ENCODE data around the gene RARG. TPM values are rescaled to one million over a fixed set of nuclear protein-coding genes. Genes with fewer than 3 reads are reported as not detected.

RARG gene
- total and polyA plus RNA-seq, 2 of the 8 experiments (the other 6 are each of a cell fraction or from before 2014, with no cell fraction given), result 68.6 to 68.9 TPM

DNA sequence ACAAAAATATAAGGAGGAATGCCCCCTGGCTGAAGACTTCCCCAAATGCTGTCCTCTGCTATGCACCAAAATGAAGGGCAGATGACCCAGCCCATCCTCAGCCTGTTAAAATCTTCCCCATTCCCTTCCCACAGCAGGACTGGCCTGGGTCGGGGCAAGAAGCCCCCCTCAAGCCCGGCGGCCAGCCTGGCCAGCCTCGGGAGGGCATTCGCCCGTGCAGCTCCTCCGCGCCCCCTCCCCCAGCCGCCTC, 413 bp downstream of the RARG start:
- Histone ChIP-seq H3K79me1 (ENCODE audit: low read depth, low read length) (no peaks in the 10 kb centered on the region), H3K9me3 (ENCODE audit: insufficient read depth in 2 of 2, low read depth in 1 of 2, low read length in 1 of 2) (no peaks in the 10 kb centered on the region), H2BK20ac (ENCODE audit: low read length) (no peak overlapping the region), H3K4me1 (replicated peaks in 1 of 4; ENCODE audit: control insufficient read depth in 3 of 4, insufficient read depth in 4 of 4, low read length in 3 of 4) (peaks cover 34 to 66% (median 45%) of the 10 kb centered on the region in 4 experiments), H2AFZ (ENCODE audit: low read length) (no peak overlapping the region), H3K23ac (ENCODE audit: insufficient read length) (no peak overlapping the region), H2BK12ac (ENCODE audit: low read depth, low read length) (no peak overlapping the region), H3K14ac (ENCODE audit: insufficient read length) (no peak overlapping the region), H3K79me2 (ENCODE audit: control insufficient read depth in 1 of 2, insufficient read depth in 2 of 2, low read length in 2 of 2) (peaks cover 0 to 13% of the 10 kb centered on the region in 2 experiments; a peak in 1 of 4 replicates), H3K18ac (ENCODE audit: extremely low read depth, low read length) (peak overlapping the region; percentile 97; the same call in 1 of the 2 replicates), H3K27me3 (replicated peaks in 1 of 4; ENCODE audit: control insufficient read depth in 3 of 4, extremely low read depth in 1 of 4, insufficient read depth in 3 of 4, low read length in 3 of 4) (no peaks in the 10 kb centered on the region), H3K4me3 (ENCODE audit: extremely low read depth in 1 of 4, insufficient read depth in 2 of 4, low read depth in 3 of 4, low read length in 4 of 4) (peak overlapping the region; percentile 72 to 79 (median 76)), H4K8ac (ENCODE audit: extremely low read depth, insufficient read depth, low read length) (no peak overlapping the region), H3K4me2 (ENCODE audit: insufficient read depth in 1 of 2, low read depth in 2 of 2, low read length in 2 of 2) (peak overlapping the region; percentile 92 to 96), H2BK5ac (ENCODE audit: low read depth, low read length) (0 out of 2 replicates have a peak overlapping the region, but pooled peaks have one; percentile 41), H2BK120ac (replicated peaks; ENCODE audit: low read depth, low read length) (no peak overlapping the region), H4K91ac (replicated peaks; ENCODE audit: insufficient read length, low read length) (peak overlapping the region; percentile 45), H4K5ac (ENCODE audit: insufficient read length, low read depth, low read length) (peak overlapping the region; percentile 10), H3K27ac (ENCODE audit: low read depth, low read length) (no peak overlapping the region), H3K4ac (replicated peaks; ENCODE audit: insufficient read length, low read depth, low read length) (no peak overlapping the region), H2BK15ac (ENCODE audit: low read length) (peak overlapping the region; percentile 50; the same call in 1 of the 2 replicates), H3K56ac (replicated peaks; ENCODE audit: insufficient read length, low read depth, low read length) (no peak overlapping the region), H3K9ac (replicated peaks in 1 of 4; ENCODE audit: extremely low read depth in 1 of 4, low read depth in 3 of 4, low read length in 3 of 4) (peak overlapping the region in 2 of 4 experiments; percentile 6 to 54; a peak in 3 of 7 replicates), H4K20me1 (replicated peaks in 1 of 2; ENCODE audit: control insufficient read depth in 1 of 2, insufficient read depth in 2 of 2, low read length in 2 of 2) (no peaks in the 10 kb centered on the region), H3K23me2 (ENCODE audit: low read depth, low read length) (peaks cover 11% of the 10 kb centered on the region; the same call in 1 of the 2 replicates), H2AK5ac (ENCODE audit: low read depth, low read length) (no peak overlapping the region), H3K36me3 (ENCODE audit: control insufficient read depth in 2 of 4, insufficient read depth in 4 of 4, low read length in 3 of 4) (no peaks in the 10 kb centered on the region; a peak in 1 of 8 replicates)
- ChIA-PET CTCF (ENCODE audit: partially characterized antibody) (interaction anchor here (1.5 to 23.5 kb wide), 3 partner anchors 19 to 51 kb away, joined by 4 to 535 read pairs (median 53); partner anchors contain the start of genes ESPL1 and ITGB7), POLR2A (ENCODE audit: partially characterized antibody) (interaction anchor here (0.6 to 12.4 kb wide), 7 partner anchors 9 to 170 kb away, joined by 3 to 151 read pairs (median 3); partner anchors contain the start of genes ESPL1 and PFDN5)
- DNase-seq (ENCODE audit: low read depth in 1 of 2, low spot score in 2 of 2), result peak in 1 of 2 experiments; percentile 79
- no peak for FAIRE-seq
- 4% methylated on average over 5 of the region's 9 CpGs; no CpG with 5 or more reads in 1 of the 2 experiments for WGBS, 2 experiments (ENCODE audit: extremely low coverage in 1 of 2, insufficient coverage in 1 of 2, insufficient read length in 1 of 2, insufficient replicate concordance in 2 of 2, low coverage in 1 of 2, low lambda C conversion rate in 2 of 2, missing lambda C conversion rate in 1 of 2)
- TF ChIP-seq, protein P1, sequence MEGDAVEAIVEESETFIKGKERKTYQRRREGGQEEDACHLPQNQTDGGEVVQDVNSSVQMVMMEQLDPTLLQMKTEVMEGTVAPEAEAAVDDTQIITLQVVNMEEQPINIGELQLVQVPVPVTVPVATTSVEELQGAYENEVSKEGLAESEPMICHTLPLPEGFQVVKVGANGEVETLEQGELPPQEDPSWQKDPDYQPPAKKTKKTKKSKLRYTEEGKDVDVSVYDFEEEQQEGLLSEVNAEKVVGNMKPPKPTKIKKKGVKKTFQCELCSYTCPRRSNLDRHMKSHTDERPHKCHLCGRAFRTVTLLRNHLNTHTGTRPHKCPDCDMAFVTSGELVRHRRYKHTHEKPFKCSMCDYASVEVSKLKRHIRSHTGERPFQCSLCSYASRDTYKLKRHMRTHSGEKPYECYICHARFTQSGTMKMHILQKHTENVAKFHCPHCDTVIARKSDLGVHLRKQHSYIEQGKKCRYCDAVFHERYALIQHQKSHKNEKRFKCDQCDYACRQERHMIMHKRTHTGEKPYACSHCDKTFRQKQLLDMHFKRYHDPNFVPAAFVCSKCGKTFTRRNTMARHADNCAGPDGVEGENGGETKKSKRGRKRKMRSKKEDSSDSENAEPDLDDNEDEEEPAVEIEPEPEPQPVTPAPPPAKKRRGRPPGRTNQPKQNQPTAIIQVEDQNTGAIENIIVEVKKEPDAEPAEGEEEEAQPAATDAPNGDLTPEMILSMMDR (IDR thresholded peaks at IDR 0.05; ENCODE audit: control extremely low read depth in 1 of 3, insufficient read depth in 1 of 3, low read depth in 1 of 3, low read length in 3 of 3), result no peak
